Common myeloid progenitor, CD34-positive (primary cell): ENCODE data around the gene AKAP5.

Experiments used
- CTCF ChIA-PET: fragments of 350-600 bp; sonication (Branson Sonifier 250); formaldehyde crosslinking; loops from one replicate; lab custom pipeline; 2021; ENCODE audit warnings: antibody characterized with exemption; lab: Charles Lee
- POLR2A ChIA-PET: fragments of 350-600 bp; sonication (Branson Sonifier 250); formaldehyde crosslinking; loops from one replicate; lab custom pipeline; 2021; ENCODE audit warnings: antibody characterized with exemption; lab: Charles Lee
- DNase-seq, 3 donors: peaks; one replicate each; pipeline versions ENCODE4 v3.0.0 to v3.0.0-alpha.2; 2013
- H3K27ac ChIP-seq, 2 experiments: 1 replicate in 1 of 2; 2 replicates in 1 of 2; pipeline ENCODE4 v1.7.0; 2013; ENCODE audit warnings: inconsistent platforms in 2 of 2, low read length in 2 of 2, mild to moderate bottlenecking in 2 of 2, low read depth in 1 of 2, moderate library complexity in 1 of 2; ENCODE audit not compliant: severe bottlenecking in 2 of 2, insufficient read depth in 1 of 2, poor library complexity in 1 of 2
- H3K27me3 ChIP-seq, 5 experiments: replicated peaks in 2 of 5; 1 replicate in 3 of 5; 2 replicates in 2 of 5; pipeline versions ENCODE4 v1.6.1 to v1.7.0; 2013; ENCODE audit warnings: low read length in 4 of 5, mild to moderate bottlenecking in 2 of 5, moderate library complexity in 2 of 5, inconsistent platforms in 1 of 5; ENCODE audit not compliant: insufficient read depth in 5 of 5, control insufficient read depth in 4 of 5
- H3K36me3 ChIP-seq, 4 experiments: 1 replicate in 2 of 4; 2 replicates in 2 of 4; pipeline versions ENCODE4 v1.6.1 to v1.7.0; 2013; ENCODE audit warnings: low read length in 3 of 4, control low read depth in 1 of 4, mild to moderate bottlenecking in 1 of 4; ENCODE audit not compliant: control insufficient read depth in 4 of 4, insufficient read depth in 4 of 4
- H3K4me1 ChIP-seq, 4 experiments: 1 replicate in 3 of 4; 2 replicates in 1 of 4; pipeline versions ENCODE4 v1.6.1 to v1.7.1; 2013; ENCODE audit warnings: low read length in 3 of 4, mild to moderate bottlenecking in 3 of 4, control low read depth in 1 of 4, inconsistent platforms in 1 of 4, moderate library complexity in 1 of 4; ENCODE audit not compliant: control insufficient read depth in 4 of 4, insufficient read depth in 4 of 4; ENCODE audit errors: control extremely low read depth in 1 of 4
- H3K4me3 ChIP-seq, 7 experiments: 1 replicate in 4 of 7; 2 replicates in 3 of 7; pipeline versions ENCODE4 v1.5.1 to v1.7.0; 2013; ENCODE audit warnings: mild to moderate bottlenecking in 7 of 7, low read length in 6 of 7, moderate library complexity in 6 of 7, inconsistent platforms in 2 of 7, low read depth in 2 of 7, control low read depth in 1 of 7; ENCODE audit not compliant: insufficient read depth in 4 of 7, control insufficient read depth in 1 of 7; ENCODE audit errors: extremely low read depth in 1 of 7
- H3K9me3 ChIP-seq, 5 experiments: 1 replicate in 4 of 5; 2 replicates in 1 of 5; pipeline versions ENCODE4 v1.6.1 to v1.7.1; 2013; ENCODE audit warnings: low read length in 4 of 5, mild to moderate bottlenecking in 2 of 5, inconsistent platforms in 1 of 5, low read depth in 1 of 5, moderate library complexity in 1 of 5; ENCODE audit not compliant: control insufficient read depth in 4 of 5, insufficient read depth in 2 of 5; ENCODE audit errors: control extremely low read depth in 1 of 5
- WGBS: methylation state at CpG from one replicate; pipeline ENCODE4 v1.1.5; 2013; ENCODE audit not compliant: insufficient coverage; 5-methylcytosine and 5-hydroxymethylcytosine counted together

Gene AKAP5

GRCh38 chr14:64478634-64479250 is 13.4 kb downstream of the AKAP5 start:
- no peaks in the 10 kb centered on the region for H3K4me1 ChIP-seq
- ChIA-PET POLR2A (no interaction called here), CTCF (interaction anchor here (0.9 to 7.3 kb wide), 20 partner anchors 9 to 175 kb away, joined by 3 to 66 read pairs (median 6); partner anchors contain the start of gene AKAP5)
- no peak overlapping the region for H3K27ac ChIP-seq
- H3K4me3 ChIP-seq = no peak overlapping the region
- peaks cover 0 to 6% (median 3%) of the 10 kb centered on the region in 4 experiments for H3K36me3 ChIP-seq
- H3K9me3 ChIP-seq = no peaks in the 10 kb centered on the region
- no peaks in the 10 kb centered on the region for H3K27me3 ChIP-seq
- DNase-seq = peak; percentile 30 to 63 (median 42)

DNA sequence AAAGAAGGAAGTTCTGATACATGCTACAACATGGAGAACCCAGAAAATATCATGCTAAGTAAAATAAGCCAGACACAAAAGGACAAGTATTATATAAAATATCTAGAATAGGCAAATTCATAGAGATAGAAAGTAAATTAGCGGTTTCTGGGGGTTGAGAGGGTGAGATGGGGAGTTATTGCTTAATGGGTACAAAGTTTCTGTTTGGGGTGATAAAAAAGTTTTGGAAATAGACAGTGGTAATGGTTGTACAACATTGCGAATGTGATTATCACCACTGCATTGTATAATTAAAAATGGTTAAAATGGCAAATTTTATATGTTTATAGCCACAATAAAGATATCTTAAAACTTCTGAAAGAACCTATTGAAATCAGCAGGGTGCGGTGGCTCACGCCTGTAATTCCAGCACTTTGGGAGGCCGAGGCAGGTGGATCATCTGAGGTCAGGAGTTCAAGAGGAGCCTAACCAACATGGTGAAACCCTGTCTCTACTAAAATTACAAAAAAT is 23.3 kb downstream of the AKAP5 start:
- Histone ChIP-seq H3K9me3 (no peaks in the 10 kb centered on the region), H3K4me1 (no peaks in the 10 kb centered on the region), H3K36me3 (peaks cover 6 to 32% (median 26%) of the 10 kb centered on the region in 4 experiments), H3K27ac (no peak overlapping the region), H3K27me3 (no peaks in the 10 kb centered on the region), H3K4me3 (no peak overlapping the region)
- DNase-seq = no peak
- POLR2A ChIA-PET = no interaction called here
- 100% methylated on average over 1 of the region's 5 CpGs for WGBS
- CTCF ChIA-PET = interaction anchor here (1.0 to 3.6 kb wide), 4 partner anchors 10 to 26 kb away, joined by 3 to 14 read pairs (median 3); no protein-coding TSS in a partner anchor

DNA sequence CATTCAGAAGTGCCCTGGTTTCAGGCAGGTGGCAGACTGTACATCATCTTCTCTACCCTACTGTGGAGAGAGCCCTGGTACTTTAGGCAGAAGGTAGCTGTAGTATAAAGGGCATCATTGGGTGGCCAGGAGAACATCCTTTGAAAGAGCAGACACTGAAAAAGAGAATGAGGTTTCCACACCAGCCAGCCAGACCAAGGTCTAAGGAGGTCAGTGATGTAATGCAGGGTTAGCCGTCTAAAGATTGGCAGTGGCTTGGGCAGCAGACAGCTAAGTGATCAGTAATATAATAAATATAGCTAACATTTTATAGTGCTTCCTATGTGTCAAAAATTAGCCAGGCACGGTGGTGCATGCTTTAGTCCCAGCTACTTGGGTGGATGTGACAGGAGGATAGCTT is 26.3 kb downstream of the AKAP5 start:
- POLR2A ChIA-PET = no interaction called here
- WGBS = 100% methylated on average over 1 of the region's 2 CpGs
- Histone ChIP-seq H3K9me3 (no peaks in the 10 kb centered on the region), H3K4me3 (no peak overlapping the region), H3K27me3 (no peaks in the 10 kb centered on the region), H3K27ac (no peak overlapping the region), H3K4me1 (no peaks in the 10 kb centered on the region), H3K36me3 (peaks cover 8 to 35% (median 27%) of the 10 kb centered on the region in 4 experiments)
- no peak for DNase-seq
- CTCF ChIA-PET = interaction anchor here (1.5 to 3.6 kb wide), 4 partner anchors 10 to 68 kb away, joined by 3 to 14 read pairs (median 5); no protein-coding TSS in a partner anchor

GRCh38 chr14:64493455-64493854 is 28.2 kb downstream of the AKAP5 start:
- no peak for DNase-seq
- POLR2A ChIA-PET = interaction anchor here (0.6 to 0.9 kb wide), 2 partner anchors 10 to 45 kb away, joined by 4 to 5 read pairs; no protein-coding TSS in a partner anchor
- no CpG with 5 or more reads among the region's 3 CpGs for WGBS
- no peaks in the 10 kb centered on the region for H3K27me3 ChIP-seq
- H3K4me3 ChIP-seq = no peak overlapping the region
- CTCF ChIA-PET = interaction anchor here (1.0 to 1.1 kb wide), 3 partner anchors 8 to 17 kb away, joined by 3 to 6 read pairs (median 5); no protein-coding TSS in a partner anchor
- peaks cover 4 to 19% (median 16%) of the 10 kb centered on the region in 4 experiments for H3K36me3 ChIP-seq
- no peak overlapping the region for H3K27ac ChIP-seq
- H3K9me3 ChIP-seq = no peaks in the 10 kb centered on the region
- H3K4me1 ChIP-seq = no peaks in the 10 kb centered on the region

- H3K9me3 ChIP-seq = no peaks in the 10 kb centered on the region
- H3K4me1 ChIP-seq = peaks cover 0 to 6% (median 3%) of the 10 kb centered on the region in 4 experiments
- peaks cover 4 to 17% (median 9%) of the 10 kb centered on the region in 4 experiments for H3K36me3 ChIP-seq
- H3K27me3 ChIP-seq = no peaks in the 10 kb centered on the region
- no peak for DNase-seq
- no peak overlapping the region for H3K4me3 ChIP-seq
- ChIA-PET CTCF (interaction anchor here (0.8 to 3.2 kb wide), 8 partner anchors 10 to 212 kb away, joined by 3 to 14 read pairs (median 4); no protein-coding TSS in a partner anchor), POLR2A (interaction anchor here (0.9 kb wide), 1 partner anchor 10 kb away, joined by 4 read pairs; no protein-coding TSS in a partner anchor)
- H3K27ac ChIP-seq = no peak overlapping the region
Measured at GRCh38 chr14:64495252-64495651, 30.0 kb downstream of the AKAP5 start.

- DNase-seq = no peak
- POLR2A ChIA-PET = no interaction called here
- Histone ChIP-seq H3K36me3 (peaks cover 3 to 16% (median 6%) of the 10 kb centered on the region in 4 experiments), H3K27me3 (no peaks in the 10 kb centered on the region), H3K4me3 (no peak overlapping the region), H3K4me1 (peaks cover 7 to 19% (median 13%) of the 10 kb centered on the region in 4 experiments), H3K9me3 (no peaks in the 10 kb centered on the region), H3K27ac (no peak overlapping the region)
- CTCF ChIA-PET = interaction anchor here (1.1 to 3.2 kb wide), 7 partner anchors 10 to 67 kb away, joined by 4 to 14 read pairs (median 6); no protein-coding TSS in a partner anchor
Measured at GRCh38 chr14:64496764-64497163, 31.5 kb downstream of the AKAP5 start.

DNA sequence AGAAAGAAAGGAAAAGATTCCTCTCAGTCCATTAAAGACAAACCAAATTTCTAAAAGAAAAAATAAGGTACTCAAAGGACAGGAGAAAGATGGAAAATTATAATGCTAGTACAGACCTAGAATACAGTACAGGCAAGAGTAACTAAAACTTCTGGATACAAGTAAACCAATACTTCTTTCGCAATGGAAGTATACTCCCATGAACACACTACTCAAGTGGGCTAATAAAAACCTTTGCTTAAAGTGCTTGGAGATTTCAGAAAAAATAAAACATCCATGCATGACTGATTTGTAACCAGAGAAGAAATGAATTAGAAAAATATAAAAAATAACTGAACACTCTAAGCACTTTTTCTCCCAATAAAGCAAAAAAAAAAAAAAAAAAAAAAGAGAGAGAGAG is 34.8 kb downstream of the AKAP5 start:
- CTCF ChIA-PET = interaction anchor here (1.4 to 2.5 kb wide), 2 partner anchors 22 to 137 kb away, joined by 5 to 9 read pairs; no protein-coding TSS in a partner anchor

More for the DNA sequence above, 34.8 kb downstream of the AKAP5 start:
- POLR2A ChIA-PET = no interaction called here
- Histone ChIP-seq H3K27ac (no peak overlapping the region), H3K36me3 (peaks cover under 1 to 7% (median 5%) of the 10 kb centered on the region in 4 experiments), H3K27me3 (no peaks in the 10 kb centered on the region), H3K4me3 (no peak overlapping the region), H3K9me3 (no peaks in the 10 kb centered on the region), H3K4me1 (peaks cover 16 to 35% (median 28%) of the 10 kb centered on the region in 4 experiments)
- no CpG with 5 or more reads among the region's 1 CpG for WGBS
- no peak for DNase-seq
